ENCODE data around the gene HEPHL1.

GRCh38 chr11:94090401-94090800 lies 69.2 kb downstream of the HEPHL1 start:
- no peak for TF ChIP-seq CTCF (IDR thresholded peaks at IDR 0.05; ENCODE audit: low read length)
- TF ChIP-seq EZH2phosphoT487 (IDR thresholded peaks at IDR 0.05; ENCODE audit: low read length) = no peak
- TF ChIP-seq EZH2 (optimal IDR thresholded peaks at IDR 0.05; ENCODE audit: low read depth, low read length) = no peak
